GM10248 (cell line): ENCODE results near the gene ROBO3.

Experiments
- CTCF ChIA-PET: fragments of 300-600 bp; sonication (Branson Sonifier 250); formaldehyde crosslinking; extraction: SDS; loops from one replicate; lab custom pipeline; 2021; ENCODE audit warnings: antibody characterized with exemption; lab: Yijun Ruan, JAX
- POLR2A ChIA-PET: fragments of 350-650 bp; sonication (Branson Sonifier 250); formaldehyde crosslinking; extraction: SDS; loops from one replicate; lab custom pipeline; 2020; ENCODE audit warnings: antibody characterized with exemption; lab: Yijun Ruan, JAX
- DNase-seq: peaks from one replicate; pipeline ENCODE4 v3.0.0; 2012; ENCODE audit errors: extremely low spot score
- TF ChIP-seq, protein P1 (sequence below): IDR thresholded peaks from 2 replicates; pipeline ENCODE4 v1.5.1; 2012; ENCODE audit warnings: mild to moderate bottlenecking, low read depth; ENCODE audit errors: extremely low read depth, missing control alignments, control extremely low read depth

ROBO3 gene

DNA sequence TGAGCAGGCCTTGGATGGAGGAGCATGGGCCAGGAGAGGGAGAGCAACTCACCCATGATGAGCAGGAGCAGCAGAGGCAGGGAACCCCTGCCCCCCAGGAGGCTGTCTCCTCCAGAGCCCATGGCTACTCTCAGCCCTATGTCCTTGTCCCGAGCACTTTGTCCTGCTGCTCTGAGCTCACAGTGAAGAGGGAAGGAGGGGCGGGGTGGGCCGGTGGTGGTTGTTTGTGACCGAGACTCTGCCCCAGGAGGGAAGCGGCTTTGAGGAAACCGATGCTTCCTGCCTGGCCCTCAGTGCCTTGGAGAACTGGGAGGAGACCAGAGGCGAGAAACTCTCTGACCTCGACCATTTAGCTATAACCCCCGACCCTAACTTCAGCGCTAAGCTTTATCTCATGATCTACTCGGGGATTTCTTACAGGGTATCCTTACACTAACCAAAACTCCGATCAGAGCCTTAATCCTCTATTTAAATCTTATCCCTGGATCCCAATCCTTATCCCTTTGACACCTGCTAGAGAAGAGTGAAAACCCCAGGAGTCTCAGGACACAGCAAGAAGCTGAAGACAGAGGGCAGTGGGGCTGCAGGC lies 32.5 kb downstream of the ROBO3 start, which contains the start of gene ROBO4:
Gene ROBO4, minus strand, starts transcription at position 192 of the 589 bp plus-strand sequence. Its CDS starts 70 bp downstream, at position 122.
- ChIA-PET POLR2A (no interaction called here), CTCF (interaction anchor here (1.0 to 2.6 kb wide), 2 partner anchors 9 to 21 kb away, joined by 4 to 8 read pairs; no protein-coding TSS in a partner anchor)
- TF ChIP-seq, protein P1, sequence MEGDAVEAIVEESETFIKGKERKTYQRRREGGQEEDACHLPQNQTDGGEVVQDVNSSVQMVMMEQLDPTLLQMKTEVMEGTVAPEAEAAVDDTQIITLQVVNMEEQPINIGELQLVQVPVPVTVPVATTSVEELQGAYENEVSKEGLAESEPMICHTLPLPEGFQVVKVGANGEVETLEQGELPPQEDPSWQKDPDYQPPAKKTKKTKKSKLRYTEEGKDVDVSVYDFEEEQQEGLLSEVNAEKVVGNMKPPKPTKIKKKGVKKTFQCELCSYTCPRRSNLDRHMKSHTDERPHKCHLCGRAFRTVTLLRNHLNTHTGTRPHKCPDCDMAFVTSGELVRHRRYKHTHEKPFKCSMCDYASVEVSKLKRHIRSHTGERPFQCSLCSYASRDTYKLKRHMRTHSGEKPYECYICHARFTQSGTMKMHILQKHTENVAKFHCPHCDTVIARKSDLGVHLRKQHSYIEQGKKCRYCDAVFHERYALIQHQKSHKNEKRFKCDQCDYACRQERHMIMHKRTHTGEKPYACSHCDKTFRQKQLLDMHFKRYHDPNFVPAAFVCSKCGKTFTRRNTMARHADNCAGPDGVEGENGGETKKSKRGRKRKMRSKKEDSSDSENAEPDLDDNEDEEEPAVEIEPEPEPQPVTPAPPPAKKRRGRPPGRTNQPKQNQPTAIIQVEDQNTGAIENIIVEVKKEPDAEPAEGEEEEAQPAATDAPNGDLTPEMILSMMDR, result no peak
- peak; percentile 9 for DNase-seq

DNA sequence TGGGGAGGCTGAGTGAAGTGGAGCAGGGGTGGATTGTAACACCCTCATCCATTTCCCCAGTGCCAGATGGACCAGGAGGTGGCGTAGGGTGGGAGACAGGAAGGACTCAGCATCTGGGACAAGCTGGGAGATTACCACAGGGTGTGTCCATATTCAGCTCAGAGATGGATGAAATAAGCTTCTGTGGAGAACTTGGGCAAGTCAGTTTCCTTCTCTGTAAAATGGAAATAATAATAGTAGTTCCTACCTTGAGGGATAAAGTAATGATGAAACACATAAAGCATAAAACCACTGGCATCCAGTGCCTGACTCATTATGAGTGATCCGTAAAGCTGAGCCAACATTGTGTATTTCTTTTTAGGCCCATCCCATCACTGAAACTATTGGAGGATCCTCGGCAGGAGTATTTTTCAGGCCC lies 33.0 kb downstream of the ROBO3 start:
- ChIA-PET POLR2A (no interaction called here), CTCF (interaction anchor here (1.0 to 2.6 kb wide), 2 partner anchors 10 to 22 kb away, joined by 4 to 8 read pairs; no protein-coding TSS in a partner anchor)
- no peak for DNase-seq
- TF ChIP-seq, protein P1, result no peak

DNA sequence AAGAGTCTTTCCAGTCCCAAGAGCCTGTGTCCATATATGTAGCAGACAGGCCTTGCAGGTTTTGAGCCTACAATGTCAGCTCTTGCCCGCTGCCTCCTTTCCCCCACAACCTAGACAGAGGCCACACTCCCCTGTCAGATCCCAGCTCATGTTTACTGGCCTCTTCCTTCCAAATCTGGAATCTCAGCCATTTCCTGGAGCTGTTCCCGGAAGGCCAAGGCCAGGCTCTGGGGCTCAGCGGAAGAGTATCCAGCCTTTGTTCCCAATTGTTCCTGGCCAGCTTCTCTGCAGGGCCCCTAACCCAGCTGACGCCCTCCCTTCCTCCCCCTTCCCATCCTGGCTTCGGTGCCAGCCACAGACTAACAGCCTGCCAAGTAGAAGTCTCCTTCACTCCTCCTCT lies 33.5 kb downstream of the ROBO3 start:
- ChIA-PET POLR2A (no interaction called here), CTCF (interaction anchor here (1.0 to 2.6 kb wide), 2 partner anchors 10 to 22 kb away, joined by 4 to 8 read pairs; no protein-coding TSS in a partner anchor)
- no peak for DNase-seq
- TF ChIP-seq, protein P1, result no peak

DNA sequence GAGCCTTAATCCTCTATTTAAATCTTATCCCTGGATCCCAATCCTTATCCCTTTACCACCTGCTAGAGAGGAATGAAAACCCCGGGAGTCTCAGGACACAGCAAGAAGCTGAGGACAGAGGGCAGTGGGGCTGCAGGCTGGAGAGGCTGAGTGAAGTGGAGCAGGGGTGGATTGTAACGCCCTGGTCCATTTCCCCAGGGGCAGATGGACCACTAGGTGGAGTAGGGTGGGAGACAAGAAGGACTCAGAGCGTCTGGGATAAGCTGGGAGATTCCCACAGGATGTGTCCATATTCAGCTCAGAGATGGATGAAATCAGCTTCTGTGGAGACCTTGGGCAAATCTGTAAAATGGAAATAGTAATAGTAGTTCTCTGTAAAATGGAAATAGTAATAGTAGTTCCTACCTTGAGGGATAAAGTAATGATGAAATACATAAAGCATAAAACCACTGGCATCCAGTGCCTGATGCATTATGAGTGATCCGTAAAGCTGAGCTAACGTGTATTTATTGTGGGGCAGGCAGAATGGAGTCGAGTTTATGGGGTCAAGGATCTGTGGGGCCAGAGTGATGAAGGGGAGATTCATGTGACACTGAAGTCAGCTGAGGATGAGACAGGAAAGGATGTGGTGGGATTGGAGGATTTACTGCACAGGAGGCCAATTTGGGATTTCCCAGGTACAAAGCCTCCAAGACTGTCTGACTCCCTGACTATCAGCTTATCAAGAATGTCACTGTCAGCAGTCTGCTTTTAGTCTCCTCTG lies 34.3 kb downstream of the ROBO3 start:
- TF ChIP-seq, protein P1, result no peak
- peak; percentile 5 for DNase-seq
- CTCF ChIA-PET, result interaction anchor here (2.6 kb wide), 1 partner anchor 23 kb away, joined by 8 read pairs; no protein-coding TSS in a partner anchor
- POLR2A ChIA-PET, result no interaction called here

DNA sequence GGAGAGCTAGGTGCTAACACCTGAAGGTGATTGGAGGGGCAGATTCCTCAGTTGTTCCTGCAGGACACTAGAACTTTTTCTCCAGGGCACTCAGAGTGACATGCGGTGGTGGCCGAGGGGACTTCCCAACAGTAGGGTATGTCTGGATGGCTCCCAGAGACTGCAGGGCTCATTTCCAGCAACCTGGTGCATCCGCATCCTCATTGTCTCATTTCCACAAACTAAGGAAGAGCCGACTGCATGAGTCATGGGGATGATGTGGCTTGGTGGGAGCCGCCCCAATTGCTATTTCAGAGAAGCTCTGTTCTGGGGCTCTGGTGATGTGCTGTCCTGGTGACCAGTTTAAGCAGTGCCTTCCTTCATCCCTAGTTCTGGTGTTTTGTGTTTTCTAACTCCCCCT lies 35.2 kb downstream of the ROBO3 start:
- ChIA-PET CTCF (interaction anchor here (0.8 kb wide), 1 partner anchor 34 kb away, joined by 3 read pairs; no protein-coding TSS in a partner anchor), POLR2A (no interaction called here)
- DNase-seq, result peak; percentile 1
- TF ChIP-seq, protein P1, result no peak

DNA sequence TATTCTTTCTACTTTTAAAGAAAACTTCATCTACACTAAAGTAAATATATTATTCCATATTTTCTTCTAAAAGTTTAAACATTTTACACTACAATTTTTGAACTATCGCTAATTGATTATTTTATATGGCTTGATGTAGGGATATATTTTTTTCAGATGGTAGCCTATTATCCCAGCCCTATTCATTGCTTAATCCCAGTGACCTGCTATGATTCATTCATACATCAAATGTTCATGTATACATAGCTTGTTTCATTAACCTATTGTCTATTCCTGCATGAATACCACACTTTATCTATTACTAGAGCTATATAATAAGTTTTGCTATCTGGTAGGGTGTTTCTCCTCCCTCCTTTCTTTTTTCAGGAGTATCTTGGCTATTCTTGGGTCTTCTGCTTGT lies 37.4 kb downstream of the ROBO3 start:
- TF ChIP-seq, protein P1, result no peak
- DNase-seq, result no peak
- POLR2A ChIA-PET, result no interaction called here
- CTCF ChIA-PET, result interaction anchor here (1.6 to 1.7 kb wide), 2 partner anchors 25 to 26 kb away, joined by 3 to 4 read pairs; no protein-coding TSS in a partner anchor
